ENCODE measurements around the gene FAM25A. TPM values are rescaled to one million over a fixed set of nuclear protein-coding genes. Genes with fewer than 3 reads are reported as not detected.

FAM25A gene
- total RNA-seq, 1 donor from 2014 or later: not detected

- H3K27ac Mint-ChIP-seq (ENCODE audit: unreplicated experiment): no peak overlapping the region
- H3K27me3 Mint-ChIP-seq (ENCODE audit: low read depth): no peaks in the 10 kb centered on the region
- H3K4me3 Mint-ChIP-seq: no peak overlapping the region
- no peaks in the 10 kb centered on the region for H3K9me3 Mint-ChIP-seq
- no peak for DNase-seq (ENCODE audit: low read depth, low spot score)
- H3K4me1 Mint-ChIP-seq: no peaks in the 10 kb centered on the region
- H3K36me3 Mint-ChIP-seq (ENCODE audit: low read depth): peaks cover 14% of the 10 kb centered on the region
- TF ChIP-seq CTCF (conservative IDR thresholded peaks at IDR 0.05): no peak
Measured at GRCh38 chr10:87064651-87065050, 44.6 kb downstream of the FAM25A start.

- Mint-ChIP-seq H3K4me1 (no peaks in the 10 kb centered on the region), H3K36me3 (ENCODE audit: low read depth) (peaks cover 18% of the 10 kb centered on the region), H3K9me3 (no peaks in the 10 kb centered on the region), H3K27me3 (ENCODE audit: low read depth) (no peaks in the 10 kb centered on the region), H3K4me3 (no peak overlapping the region), H3K27ac (ENCODE audit: unreplicated experiment) (no peak overlapping the region)
- TF ChIP-seq CTCF (conservative IDR thresholded peaks at IDR 0.05): no peak
- DNase-seq (ENCODE audit: low read depth, low spot score): no peak
Measured at GRCh38 chr10:87066178-87066577, 46.1 kb downstream of the FAM25A start.

GRCh38 chr10:87066865-87067264 is 46.8 kb downstream of the FAM25A start:
- DNase-seq (ENCODE audit: low read depth, low spot score): no peak
- H3K4me1 Mint-ChIP-seq: no peaks in the 10 kb centered on the region
- H3K27ac Mint-ChIP-seq (ENCODE audit: unreplicated experiment): no peak overlapping the region
- no peak for TF ChIP-seq CTCF (conservative IDR thresholded peaks at IDR 0.05)
- H3K27me3 Mint-ChIP-seq (ENCODE audit: low read depth): no peaks in the 10 kb centered on the region
- peaks cover 18% of the 10 kb centered on the region for H3K36me3 Mint-ChIP-seq (ENCODE audit: low read depth)
- no peaks in the 10 kb centered on the region for H3K9me3 Mint-ChIP-seq
- H3K4me3 Mint-ChIP-seq: no peak overlapping the region

DNA sequence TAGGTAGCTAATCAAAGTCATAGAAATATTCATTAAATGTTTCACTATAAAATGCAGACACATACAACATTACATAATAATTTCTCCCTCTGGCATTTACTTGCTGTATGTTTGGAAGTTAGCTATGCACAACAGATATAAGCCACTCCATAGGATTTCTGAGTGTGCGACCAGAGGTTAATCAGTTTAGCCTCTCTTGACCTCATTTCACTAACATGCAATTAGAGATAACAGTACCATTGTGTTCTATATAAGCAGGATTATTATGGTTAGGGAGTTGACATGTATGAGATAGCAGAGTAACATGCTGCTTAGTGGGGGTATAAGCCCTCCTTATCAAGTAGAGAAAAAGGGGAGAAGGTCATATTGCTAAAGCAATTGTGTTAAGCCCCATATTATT is 48.2 kb downstream of the FAM25A start:
- Mint-ChIP-seq H3K4me3 (no peak overlapping the region), H3K27me3 (ENCODE audit: low read depth) (no peaks in the 10 kb centered on the region), H3K4me1 (no peaks in the 10 kb centered on the region), H3K27ac (ENCODE audit: unreplicated experiment) (no peak overlapping the region), H3K9me3 (no peaks in the 10 kb centered on the region), H3K36me3 (ENCODE audit: low read depth) (peaks cover 21% of the 10 kb centered on the region)
- TF ChIP-seq CTCF (conservative IDR thresholded peaks at IDR 0.05): no peak
- DNase-seq (ENCODE audit: low read depth, low spot score): no peak

GRCh38 chr10:87072449-87072848 is 52.4 kb downstream of the FAM25A start:
- no peaks in the 10 kb centered on the region for H3K4me1 Mint-ChIP-seq
- no peaks in the 10 kb centered on the region for H3K27me3 Mint-ChIP-seq (ENCODE audit: low read depth)
- no peak for TF ChIP-seq CTCF (conservative IDR thresholded peaks at IDR 0.05)
- peaks cover 11% of the 10 kb centered on the region for H3K36me3 Mint-ChIP-seq (ENCODE audit: low read depth)
- no peaks in the 10 kb centered on the region for H3K9me3 Mint-ChIP-seq
- no peak overlapping the region for H3K4me3 Mint-ChIP-seq
- no peak for DNase-seq (ENCODE audit: low read depth, low spot score)
- H3K27ac Mint-ChIP-seq (ENCODE audit: unreplicated experiment): no peak overlapping the region

Other genes with a start within 250 kb of the FAM25A start
- 0.27 and 0.40 TPM in 2 replicates for gene MMRN2, start 62.7 kb upstream of the FAM25A start, total RNA-seq
- 7.8 and 8.2 TPM in 2 replicates for gene SNCG, start 61.7 kb upstream of the FAM25A start, total RNA-seq
- not detected in 2 replicates for gene ADIRF, start 51.8 kb upstream of the FAM25A start, total RNA-seq
- 101 and 105 TPM in 2 replicates for gene GLUD1, start 74.5 kb downstream of the FAM25A start, total RNA-seq
- gene SHLD2, start 74.9 kb downstream of the FAM25A start, total RNA-seq: 26.9 and 28.3 TPM in 2 replicates
- gene NUTM2A, start 205.2 kb downstream of the FAM25A start, total RNA-seq: 3.0 and 3.7 TPM in 2 replicates

Data from neural crest cell (in vitro differentiated cells).